Measurements from ENCODE around the gene B4GALNT4.
"Not testable (repeated sequence)": the region's sequence is repeated elsewhere in the genome, so short reads cannot be mapped to it uniquely, and the experiment has no call there.

Gene B4GALNT4, protein sequence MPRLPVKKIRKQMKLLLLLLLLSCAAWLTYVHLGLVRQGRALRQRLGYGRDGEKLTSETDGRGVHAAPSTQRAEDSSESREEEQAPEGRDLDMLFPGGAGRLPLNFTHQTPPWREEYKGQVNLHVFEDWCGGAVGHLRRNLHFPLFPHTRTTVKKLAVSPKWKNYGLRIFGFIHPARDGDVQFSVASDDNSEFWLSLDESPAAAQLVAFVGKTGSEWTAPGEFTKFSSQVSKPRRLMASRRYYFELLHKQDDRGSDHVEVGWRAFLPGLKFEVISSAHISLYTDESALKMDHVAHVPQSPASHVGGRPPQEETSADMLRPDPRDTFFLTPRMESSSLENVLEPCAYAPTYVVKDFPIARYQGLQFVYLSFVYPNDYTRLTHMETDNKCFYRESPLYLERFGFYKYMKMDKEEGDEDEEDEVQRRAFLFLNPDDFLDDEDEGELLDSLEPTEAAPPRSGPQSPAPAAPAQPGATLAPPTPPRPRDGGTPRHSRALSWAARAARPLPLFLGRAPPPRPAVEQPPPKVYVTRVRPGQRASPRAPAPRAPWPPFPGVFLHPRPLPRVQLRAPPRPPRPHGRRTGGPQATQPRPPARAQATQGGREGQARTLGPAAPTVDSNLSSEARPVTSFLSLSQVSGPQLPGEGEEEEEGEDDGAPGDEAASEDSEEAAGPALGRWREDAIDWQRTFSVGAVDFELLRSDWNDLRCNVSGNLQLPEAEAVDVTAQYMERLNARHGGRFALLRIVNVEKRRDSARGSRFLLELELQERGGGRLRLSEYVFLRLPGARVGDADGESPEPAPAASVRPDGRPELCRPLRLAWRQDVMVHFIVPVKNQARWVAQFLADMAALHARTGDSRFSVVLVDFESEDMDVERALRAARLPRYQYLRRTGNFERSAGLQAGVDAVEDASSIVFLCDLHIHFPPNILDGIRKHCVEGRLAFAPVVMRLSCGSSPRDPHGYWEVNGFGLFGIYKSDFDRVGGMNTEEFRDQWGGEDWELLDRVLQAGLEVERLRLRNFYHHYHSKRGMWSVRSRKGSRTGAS

DNA sequence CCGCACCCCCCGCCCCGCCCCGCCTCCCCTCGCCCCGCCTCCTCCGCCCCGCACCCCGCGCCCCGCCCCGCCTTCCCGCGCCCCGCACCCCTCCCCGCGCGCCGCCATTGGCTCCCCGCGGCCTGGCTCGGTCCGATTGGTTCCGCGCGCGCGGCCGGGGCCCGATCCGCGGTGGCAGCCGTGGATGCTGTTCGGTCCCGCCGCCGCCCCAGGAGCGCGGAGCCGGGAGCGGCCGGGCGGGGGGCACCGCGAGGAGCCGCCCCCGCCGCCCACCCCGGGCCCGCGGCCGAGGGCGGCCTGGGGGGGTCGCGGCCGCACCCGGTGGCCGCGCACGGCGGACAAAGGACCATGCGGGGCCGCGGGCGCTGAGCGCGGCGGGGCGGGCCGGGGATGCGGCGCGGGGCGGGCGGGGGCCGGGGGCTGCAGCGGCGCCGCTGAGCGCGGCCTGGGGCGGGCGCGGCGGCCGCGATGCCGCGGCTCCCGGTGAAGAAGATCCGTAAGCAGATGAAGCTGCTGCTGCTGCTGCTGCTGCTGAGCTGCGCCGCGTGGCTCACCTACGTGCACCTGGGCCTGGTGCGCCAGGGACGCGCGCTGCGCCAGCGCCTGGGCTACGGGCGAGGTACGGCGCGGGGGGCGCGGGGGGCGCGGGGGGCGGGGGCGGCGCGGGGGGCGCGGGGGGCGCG is at the start of gene B4GALNT4:
Gene B4GALNT4 (plus strand): TSS at position 164 of the 683 bp plus-strand sequence. CDS start 305 bp downstream, at position 469.
- TF ChIP-seq, protein P1, sequence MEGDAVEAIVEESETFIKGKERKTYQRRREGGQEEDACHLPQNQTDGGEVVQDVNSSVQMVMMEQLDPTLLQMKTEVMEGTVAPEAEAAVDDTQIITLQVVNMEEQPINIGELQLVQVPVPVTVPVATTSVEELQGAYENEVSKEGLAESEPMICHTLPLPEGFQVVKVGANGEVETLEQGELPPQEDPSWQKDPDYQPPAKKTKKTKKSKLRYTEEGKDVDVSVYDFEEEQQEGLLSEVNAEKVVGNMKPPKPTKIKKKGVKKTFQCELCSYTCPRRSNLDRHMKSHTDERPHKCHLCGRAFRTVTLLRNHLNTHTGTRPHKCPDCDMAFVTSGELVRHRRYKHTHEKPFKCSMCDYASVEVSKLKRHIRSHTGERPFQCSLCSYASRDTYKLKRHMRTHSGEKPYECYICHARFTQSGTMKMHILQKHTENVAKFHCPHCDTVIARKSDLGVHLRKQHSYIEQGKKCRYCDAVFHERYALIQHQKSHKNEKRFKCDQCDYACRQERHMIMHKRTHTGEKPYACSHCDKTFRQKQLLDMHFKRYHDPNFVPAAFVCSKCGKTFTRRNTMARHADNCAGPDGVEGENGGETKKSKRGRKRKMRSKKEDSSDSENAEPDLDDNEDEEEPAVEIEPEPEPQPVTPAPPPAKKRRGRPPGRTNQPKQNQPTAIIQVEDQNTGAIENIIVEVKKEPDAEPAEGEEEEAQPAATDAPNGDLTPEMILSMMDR (IDR thresholded peaks at IDR 0.05; ENCODE audit: extremely low read depth, insufficient read depth, missing control alignments) = no peak
- in situ Hi-C loops (cut with MboI; ENCODE audit: low pct_unique_long_range_greater_than_20kb, low sequenced_read_pairs, unreplicated experiment) = no loop called here
- no peak for DNase-seq (ENCODE audit: low spot score)

DNA sequence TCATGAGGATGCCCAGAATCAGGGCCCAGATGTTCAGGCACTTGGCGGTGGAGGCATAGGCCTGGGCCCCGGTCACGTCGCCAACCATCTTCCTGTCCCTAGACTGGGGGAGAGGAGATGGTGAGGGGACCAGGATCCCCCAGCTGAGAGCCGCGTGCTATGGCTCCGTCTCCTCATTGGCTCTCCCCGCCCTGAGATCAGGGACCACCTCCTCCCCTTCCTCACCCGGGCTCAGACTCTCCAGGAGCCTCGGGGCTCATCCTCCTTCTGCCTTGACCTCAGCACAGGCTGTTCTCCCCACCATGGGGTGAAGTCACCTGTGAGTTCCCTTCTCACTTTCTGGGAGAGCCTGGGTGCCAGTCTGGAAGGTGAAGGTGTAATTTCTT is 49.4 kb upstream of the B4GALNT4 start:
- in situ Hi-C loops (cut with MboI; ENCODE audit: low pct_unique_long_range_greater_than_20kb, low sequenced_read_pairs, unreplicated experiment) = not testable (repeated sequence)

DNA sequence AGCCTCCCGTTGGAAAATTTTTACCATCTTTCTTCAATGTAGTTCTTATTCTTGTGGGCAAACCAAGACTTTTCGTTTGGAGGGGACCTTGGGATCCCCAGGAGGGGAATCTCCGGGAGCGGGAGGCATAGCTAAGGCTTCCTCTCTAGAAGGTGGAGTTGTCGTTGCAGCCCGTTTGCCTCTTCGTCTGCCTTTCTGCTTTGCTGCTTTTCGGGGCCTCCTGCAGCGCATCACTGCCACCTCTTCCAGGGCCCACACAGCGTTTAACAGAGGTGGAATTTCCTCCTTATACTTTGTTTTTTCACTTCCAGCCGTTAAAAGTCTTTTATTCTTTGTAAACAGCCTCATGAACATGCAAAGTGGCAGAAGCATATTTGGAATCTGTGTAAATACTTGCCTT is 45.1 kb upstream of the B4GALNT4 start:
- TF ChIP-seq, protein P1 (IDR thresholded peaks at IDR 0.05; ENCODE audit: extremely low read depth, insufficient read depth, missing control alignments) = no peak
- DNase-seq (ENCODE audit: low spot score) = peak; percentile 8
- in situ Hi-C loops (cut with MboI; ENCODE audit: low pct_unique_long_range_greater_than_20kb, low sequenced_read_pairs, unreplicated experiment) = no loop called here

More for the DNA sequence above, 49.4 kb upstream of the B4GALNT4 start:
- DNase-seq (ENCODE audit: low spot score) = not testable (repeated sequence)

DNA sequence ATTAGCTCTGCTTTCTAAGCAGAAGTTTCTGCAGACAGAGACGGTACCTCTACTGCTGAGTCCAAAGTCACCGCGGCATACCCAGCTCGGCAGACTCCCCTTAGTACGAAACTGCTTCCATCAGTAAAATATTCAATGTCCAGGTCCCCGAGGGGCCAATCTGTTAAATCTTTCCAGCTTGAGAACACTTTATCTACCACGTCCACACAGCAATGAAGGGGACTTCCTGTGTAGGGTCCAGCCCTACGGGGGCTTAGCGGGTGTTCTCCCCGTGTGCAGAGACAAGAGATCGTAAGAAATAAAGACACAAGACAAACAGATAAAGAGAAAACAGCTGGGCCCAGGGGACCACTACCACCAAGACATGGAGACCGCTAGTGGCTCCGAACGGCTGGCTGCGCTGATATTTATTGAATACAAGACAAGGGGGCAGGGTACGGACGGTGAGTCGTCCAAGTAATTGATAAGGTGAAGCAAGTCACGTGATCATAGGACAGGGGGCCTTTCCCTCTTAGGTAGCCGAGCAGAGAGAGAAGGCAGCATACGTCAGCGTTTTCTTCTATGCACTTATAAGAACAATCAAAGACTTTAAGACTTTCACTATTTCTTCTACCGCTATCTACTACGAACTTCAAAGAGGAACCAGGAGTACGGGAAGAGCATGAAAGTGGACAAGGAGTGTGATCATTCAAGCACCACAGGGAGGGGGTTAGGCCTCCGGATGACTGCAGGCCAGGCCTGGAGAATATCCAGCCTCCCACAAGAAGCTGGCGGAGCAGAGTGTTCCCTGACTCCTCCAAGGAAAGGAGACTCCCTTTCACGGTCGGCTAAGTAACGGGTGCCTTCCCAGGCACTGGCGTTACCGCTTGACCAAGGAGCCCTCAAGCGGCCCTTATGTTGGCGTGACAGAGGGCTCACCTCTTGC is 44.4 kb upstream of the B4GALNT4 start:
- in situ Hi-C loops (cut with MboI; ENCODE audit: low pct_unique_long_range_greater_than_20kb, low sequenced_read_pairs, unreplicated experiment) = not testable (repeated sequence)

DNA sequence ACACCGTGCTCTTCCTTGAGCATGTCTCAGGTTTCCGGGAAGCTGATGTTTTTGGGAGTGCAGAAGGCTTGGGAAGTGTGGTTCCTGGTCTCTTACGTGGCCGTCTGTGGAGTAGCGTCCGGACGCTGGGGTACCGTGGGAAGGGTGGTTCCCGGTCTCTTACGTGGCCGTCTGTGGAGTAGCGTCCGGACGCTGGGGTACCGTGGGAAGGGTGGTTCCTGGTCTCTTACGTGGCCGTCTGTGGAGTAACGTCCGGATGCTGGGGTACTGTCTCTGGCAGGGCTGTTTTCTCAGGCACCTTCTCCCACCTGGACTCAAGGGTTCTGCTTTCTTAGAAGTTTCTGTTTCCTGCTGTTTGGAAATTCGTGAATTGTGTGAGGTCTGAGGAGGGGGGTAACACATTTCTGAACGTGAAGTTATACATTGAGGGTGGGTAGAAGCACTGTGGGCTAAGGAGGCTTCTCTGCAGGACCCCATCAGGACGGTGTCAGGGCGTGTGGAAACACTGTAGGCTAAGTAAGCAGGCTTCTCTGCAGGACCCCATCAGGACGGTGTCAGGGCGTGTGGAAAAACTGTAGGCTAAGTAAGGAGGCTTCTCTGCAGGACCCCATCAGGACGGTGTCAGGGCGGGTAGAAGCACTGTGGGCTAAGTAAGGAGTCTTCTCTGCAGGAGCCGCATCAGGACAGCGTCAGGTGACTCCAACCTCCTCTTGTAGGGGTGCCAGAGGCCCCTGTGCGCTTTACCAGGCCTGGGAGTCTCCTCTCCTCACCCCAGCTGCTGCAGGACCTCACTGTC is 43.3 kb upstream of the B4GALNT4 start:
- TF ChIP-seq, protein P1 (IDR thresholded peaks at IDR 0.05; ENCODE audit: extremely low read depth, insufficient read depth, missing control alignments) = no peak
- in situ Hi-C loops (cut with MboI; ENCODE audit: low pct_unique_long_range_greater_than_20kb, low sequenced_read_pairs, unreplicated experiment) = no loop called here
- no peak for DNase-seq (ENCODE audit: low spot score)

More for the DNA sequence above, 44.4 kb upstream of the B4GALNT4 start:
- DNase-seq (ENCODE audit: low spot score) = not testable (repeated sequence)

DNA sequence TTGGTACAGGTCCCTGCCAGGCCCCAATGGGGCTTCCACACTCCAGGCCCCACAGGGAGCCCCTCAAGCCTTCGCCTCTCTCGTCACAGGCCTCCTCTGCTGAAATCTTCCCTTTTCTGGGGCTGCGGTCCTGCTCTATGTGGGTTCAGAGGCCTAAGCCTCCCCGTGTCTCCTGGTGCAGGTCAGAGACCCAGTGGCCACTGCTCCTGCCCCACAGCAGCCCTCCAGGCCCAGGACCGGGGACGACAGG is 42.8 kb upstream of the B4GALNT4 start:
- in situ Hi-C loops (cut with MboI; ENCODE audit: low pct_unique_long_range_greater_than_20kb, low sequenced_read_pairs, unreplicated experiment) = no loop called here
- TF ChIP-seq, protein P1 (IDR thresholded peaks at IDR 0.05; ENCODE audit: extremely low read depth, insufficient read depth, missing control alignments) = no peak
- DNase-seq (ENCODE audit: low spot score) = peak; percentile 27
